GM12878 (cell line): ENCODE results near the gene ABCA4. TPM values are rescaled to one million over a fixed set of nuclear protein-coding genes. Genes with fewer than 3 reads are reported as not detected.

Experiments
- ATAC-seq: fragments of 200-7000 bp; cut with Tn5 transposase; 3 replicates; pipeline ENCODE4 v1.9.1; 2020; ENCODE audit warnings: mild to moderate bottlenecking, moderate library complexity
- BruUV-seq: library from RNA; stranded (reverse); fragments of 400-500 nt; replicated peaks from 2 replicates; lab custom pipeline; 2021; lab: Mats Ljungman, UMichigan
- CTCF ChIA-PET: fragments of 300-600 bp; sonication (Branson Sonifier 250); formaldehyde crosslinking; extraction: SDS; loops from one replicate; lab custom pipeline; 2021; ENCODE audit warnings: inconsistent platforms; lab: Yijun Ruan, JAX
- POLR2A ChIA-PET: fragments of 350-600 bp; formaldehyde crosslinking; extraction: SDS; loops from one replicate; lab custom pipeline; 2021; ENCODE audit warnings: inconsistent platforms; lab: Charles Lee
- RAD21 ChIA-PET: fragments of 300-600 bp; sonication (Branson Sonifier 250); formaldehyde crosslinking; loops from one replicate; lab custom pipeline; 2023; ENCODE audit warnings: antibody characterized with exemption; ENCODE audit not compliant: unreplicated experiment; lab: Charles Lee
- SMC1A ChIA-PET: fragments of 300-600 bp; sonication (Branson Sonifier 250); formaldehyde crosslinking; loops from one replicate; lab custom pipeline; 2023; ENCODE audit not compliant: unreplicated experiment, uncharacterized antibody; lab: Charles Lee
- DNase-seq: peaks from one replicate; pipeline ENCODE4 v3.0.0-alpha.2; 2011; ENCODE audit warnings: low read depth, low spot score
- FAIRE-seq: peaks from 3 replicates; lab custom pipeline; 2011; peaks lifted over from hg19 to GRCh38; lab: Jason Lieb, UNC
- H2AFZ ChIP-seq: 2 replicates; pipeline ENCODE4 v1.6.0; 2011; ENCODE audit warnings: low read depth, low read length, control low read depth; ENCODE audit not compliant: control insufficient read depth
- H3K27ac ChIP-seq: 2 replicates; pipeline ENCODE4 v1.5.1; 2011; ENCODE audit warnings: control low read depth; ENCODE audit not compliant: control insufficient read depth, insufficient read depth
- H3K27me3 ChIP-seq, 2 experiments: replicated peaks in 1 of 2; 2 replicates each; pipeline versions ENCODE4 v1.6.0 to v1.6.1; 2011; ENCODE audit warnings: low read length in 1 of 2; ENCODE audit not compliant: control insufficient read depth in 2 of 2, insufficient read depth in 2 of 2
- H3K36me3 ChIP-seq, 2 experiments: 2 replicates each; pipeline ENCODE4 v1.5.1; 2011; ENCODE audit warnings: low read length in 1 of 2; ENCODE audit not compliant: control insufficient read depth in 2 of 2, insufficient read depth in 2 of 2
- H3K4me1 ChIP-seq: 2 replicates; pipeline ENCODE4 v1.6.1; 2011; ENCODE audit warnings: mild to moderate bottlenecking, low read length, moderate library complexity, mixed read lengths; ENCODE audit not compliant: control insufficient read depth, insufficient read depth
- H3K4me2 ChIP-seq: 2 replicates; pipeline ENCODE4 v1.6.0; 2011; ENCODE audit warnings: control low read depth; ENCODE audit not compliant: control insufficient read depth, insufficient read depth
- H3K4me3 ChIP-seq: fragments of 200-600 bp; sonication (generic); 2 replicates; pipeline ENCODE4 v1.5.1; 2016
- H3K79me2 ChIP-seq: 2 replicates; pipeline ENCODE4 v1.6.0; 2011; ENCODE audit warnings: low read length; ENCODE audit not compliant: control insufficient read depth, insufficient read depth
- H3K9ac ChIP-seq: 2 replicates; pipeline ENCODE4 v1.8.0; 2011; ENCODE audit warnings: low read length, control low read depth, mixed read lengths; ENCODE audit not compliant: control insufficient read depth, insufficient read depth
- H3K9me3 ChIP-seq: replicated peaks from 3 replicates; pipeline ENCODE4 v1.5.1; 2011; ENCODE audit warnings: mild to moderate bottlenecking, low read length; ENCODE audit not compliant: control insufficient read depth, insufficient read depth
- H4K20me1 ChIP-seq: 2 replicates; pipeline ENCODE4 v1.6.0; 2011; ENCODE audit not compliant: control insufficient read depth, insufficient read depth
- JUND ChIP-seq: IDR thresholded peaks from 2 replicates; pipeline ENCODE4 v1.6.1; 2012; ENCODE audit warnings: low read depth, mild to moderate bottlenecking, low read length, improper control_type of control experiment, moderate library complexity
- MXI1 ChIP-seq: fragments of 150-350 bp; IDR thresholded peaks from 2 replicates; pipeline ENCODE4 v1.6.1; 2011; ENCODE audit warnings: low read depth, mild to moderate bottlenecking, inconsistent platforms, low read length, improper control_type of control experiment
- WRNIP1 ChIP-seq: IDR thresholded peaks from 2 replicates; pipeline ENCODE4 v1.6.1; 2011; ENCODE audit warnings: low read depth, low read length, improper control_type of control experiment, borderline replicate concordance
- ZBED1 ChIP-seq: IDR thresholded peaks from 2 replicates; pipeline ENCODE4 v1.6.1; 2016; ENCODE audit warnings: borderline replicate concordance
- ZNF622 ChIP-seq: fragments of 450-650 bp; IDR thresholded peaks from 2 replicates; pipeline ENCODE4 v1.6.1; 2017; ENCODE audit warnings: mild to moderate bottlenecking, inconsistent platforms
- WGBS: methylation state at CpG from one replicate; pipeline ENCODE4 v1.1.6; 2016; ENCODE audit warnings: low lambda C conversion rate; ENCODE audit not compliant: insufficient replicate concordance, insufficient coverage; ENCODE audit errors: missing lambda C conversion rate; 5-methylcytosine and 5-hydroxymethylcytosine counted together
- in situ Hi-C: fragments of 300-500 bp; cut with MboI; formaldehyde crosslinking; loops from 9 replicates; pipeline ENCODE4 v1.14.3; 2018; ENCODE audit warnings: mixed read lengths
- intact Hi-C: fragments of 100-400 bp; cut with micrococcal nuclease; formaldehyde crosslinking; loops from one replicate; pipeline ENCODE4 v1.14.2; 2022; ENCODE audit not compliant: unreplicated experiment
- polyA plus RNA-seq, 11 experiments: library from polyadenylated mRNA; depleted of rRNA in 4 of 11; unstranded in 6 of 11; stranded (reverse) in 5 of 11; fragments of >200 nt; fragmentation: Nextera tagmentation in 4 of 11; fragmentation: Illumina TruSeq in 1 of 11; extraction: Ambion mirVana in 4 of 11; extraction: Trizol in 1 of 11; gene quantifications; 1 replicate in 1 of 11; 2 replicates in 10 of 11; pipeline versions ENCODE4 v1.2.1 to v1.2.3, GENCODE V29; 2011 to 2016; ENCODE audit warnings: inconsistent platforms in 2 of 11, missing spikeins in 2 of 11, low read depth in 1 of 11
- total RNA-seq, 4 experiments: library from RNA; depleted of rRNA in 3 of 4; stranded (reverse); fragments of >200 nt in 3 of 4; fragmentation: Illumina TruSeq in 1 of 4; extraction: Trizol in 1 of 4; gene quantifications; 2 replicates each; pipeline versions ENCODE4 v1.2.1 to v1.2.3, GENCODE V29; 2013 to 2021
- TF ChIP-seq, protein P1 (sequence below): IDR thresholded peaks from 2 replicates; pipeline ENCODE4 v1.6.1; 2012; ENCODE audit warnings: mild to moderate bottlenecking, low read depth, low read length
- TF ChIP-seq, protein P2 (sequence below): fragments of 450-650 bp; IDR thresholded peaks from 2 replicates; pipeline ENCODE4 v1.6.1; 2014; ENCODE audit warnings: mild to moderate bottlenecking
- TF ChIP-seq, protein P3 (sequence below): fragments of 450-650 bp; IDR thresholded peaks from 2 replicates; pipeline ENCODE4 v1.6.1; 2017; ENCODE audit warnings: antibody characterized with exemption, mild to moderate bottlenecking, moderate library complexity

The ABCA4 gene
- total and polyA plus RNA-seq, 10 of the 15 experiments (the other 5 are each of a cell fraction or from before 2014, with no cell fraction given) = 0.03 to 0.28 (median 0.11) TPM; not detected in 3

DNA sequence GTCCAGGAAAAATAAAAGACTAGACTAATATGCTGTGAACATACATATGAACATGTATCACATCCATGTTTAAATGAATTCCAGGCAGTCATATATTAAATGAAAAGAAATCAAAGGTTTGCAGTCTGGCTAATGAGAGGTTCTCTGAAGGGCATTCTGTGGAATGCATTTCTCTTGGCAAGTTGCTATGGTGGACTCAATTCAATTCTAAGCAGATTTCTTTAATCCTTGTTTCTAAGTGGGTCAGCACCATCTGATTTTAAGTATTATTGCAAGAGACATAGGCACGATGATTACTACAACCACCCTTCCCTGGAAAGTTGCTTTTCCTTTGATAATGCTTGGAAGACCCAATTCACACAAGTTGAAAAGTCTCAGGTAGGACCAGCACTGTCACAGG lies 23.9 kb upstream of the ABCA4 start:
- H3K27ac ChIP-seq = no peak overlapping the region
- in situ Hi-C loops = no loop called here
- FAIRE-seq = no peak

More for the DNA sequence above, 23.9 kb upstream of the ABCA4 start:
- no peak overlapping the region for H3K9ac ChIP-seq
- RAD21 ChIA-PET = no interaction called here
- no peak overlapping the region for H2AFZ ChIP-seq
- POLR2A ChIA-PET = no interaction called here
- no peak for DNase-seq
- TF ChIP-seq, protein P1, sequence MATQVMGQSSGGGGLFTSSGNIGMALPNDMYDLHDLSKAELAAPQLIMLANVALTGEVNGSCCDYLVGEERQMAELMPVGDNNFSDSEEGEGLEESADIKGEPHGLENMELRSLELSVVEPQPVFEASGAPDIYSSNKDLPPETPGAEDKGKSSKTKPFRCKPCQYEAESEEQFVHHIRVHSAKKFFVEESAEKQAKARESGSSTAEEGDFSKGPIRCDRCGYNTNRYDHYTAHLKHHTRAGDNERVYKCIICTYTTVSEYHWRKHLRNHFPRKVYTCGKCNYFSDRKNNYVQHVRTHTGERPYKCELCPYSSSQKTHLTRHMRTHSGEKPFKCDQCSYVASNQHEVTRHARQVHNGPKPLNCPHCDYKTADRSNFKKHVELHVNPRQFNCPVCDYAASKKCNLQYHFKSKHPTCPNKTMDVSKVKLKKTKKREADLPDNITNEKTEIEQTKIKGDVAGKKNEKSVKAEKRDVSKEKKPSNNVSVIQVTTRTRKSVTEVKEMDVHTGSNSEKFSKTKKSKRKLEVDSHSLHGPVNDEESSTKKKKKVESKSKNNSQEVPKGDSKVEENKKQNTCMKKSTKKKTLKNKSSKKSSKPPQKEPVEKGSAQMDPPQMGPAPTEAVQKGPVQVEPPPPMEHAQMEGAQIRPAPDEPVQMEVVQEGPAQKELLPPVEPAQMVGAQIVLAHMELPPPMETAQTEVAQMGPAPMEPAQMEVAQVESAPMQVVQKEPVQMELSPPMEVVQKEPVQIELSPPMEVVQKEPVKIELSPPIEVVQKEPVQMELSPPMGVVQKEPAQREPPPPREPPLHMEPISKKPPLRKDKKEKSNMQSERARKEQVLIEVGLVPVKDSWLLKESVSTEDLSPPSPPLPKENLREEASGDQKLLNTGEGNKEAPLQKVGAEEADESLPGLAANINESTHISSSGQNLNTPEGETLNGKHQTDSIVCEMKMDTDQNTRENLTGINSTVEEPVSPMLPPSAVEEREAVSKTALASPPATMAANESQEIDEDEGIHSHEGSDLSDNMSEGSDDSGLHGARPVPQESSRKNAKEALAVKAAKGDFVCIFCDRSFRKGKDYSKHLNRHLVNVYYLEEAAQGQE = no peak
- TF ChIP-seq, protein P2, sequence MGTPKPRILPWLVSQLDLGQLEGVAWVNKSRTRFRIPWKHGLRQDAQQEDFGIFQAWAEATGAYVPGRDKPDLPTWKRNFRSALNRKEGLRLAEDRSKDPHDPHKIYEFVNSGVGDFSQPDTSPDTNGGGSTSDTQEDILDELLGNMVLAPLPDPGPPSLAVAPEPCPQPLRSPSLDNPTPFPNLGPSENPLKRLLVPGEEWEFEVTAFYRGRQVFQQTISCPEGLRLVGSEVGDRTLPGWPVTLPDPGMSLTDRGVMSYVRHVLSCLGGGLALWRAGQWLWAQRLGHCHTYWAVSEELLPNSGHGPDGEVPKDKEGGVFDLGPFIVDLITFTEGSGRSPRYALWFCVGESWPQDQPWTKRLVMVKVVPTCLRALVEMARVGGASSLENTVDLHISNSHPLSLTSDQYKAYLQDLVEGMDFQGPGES = no peak
- TF ChIP-seq WRNIP1 (no peak), ZBED1 (no peak), ZNF622 (no peak), JUND (no peak), MXI1 (no peak)
- TF ChIP-seq, protein P3, sequence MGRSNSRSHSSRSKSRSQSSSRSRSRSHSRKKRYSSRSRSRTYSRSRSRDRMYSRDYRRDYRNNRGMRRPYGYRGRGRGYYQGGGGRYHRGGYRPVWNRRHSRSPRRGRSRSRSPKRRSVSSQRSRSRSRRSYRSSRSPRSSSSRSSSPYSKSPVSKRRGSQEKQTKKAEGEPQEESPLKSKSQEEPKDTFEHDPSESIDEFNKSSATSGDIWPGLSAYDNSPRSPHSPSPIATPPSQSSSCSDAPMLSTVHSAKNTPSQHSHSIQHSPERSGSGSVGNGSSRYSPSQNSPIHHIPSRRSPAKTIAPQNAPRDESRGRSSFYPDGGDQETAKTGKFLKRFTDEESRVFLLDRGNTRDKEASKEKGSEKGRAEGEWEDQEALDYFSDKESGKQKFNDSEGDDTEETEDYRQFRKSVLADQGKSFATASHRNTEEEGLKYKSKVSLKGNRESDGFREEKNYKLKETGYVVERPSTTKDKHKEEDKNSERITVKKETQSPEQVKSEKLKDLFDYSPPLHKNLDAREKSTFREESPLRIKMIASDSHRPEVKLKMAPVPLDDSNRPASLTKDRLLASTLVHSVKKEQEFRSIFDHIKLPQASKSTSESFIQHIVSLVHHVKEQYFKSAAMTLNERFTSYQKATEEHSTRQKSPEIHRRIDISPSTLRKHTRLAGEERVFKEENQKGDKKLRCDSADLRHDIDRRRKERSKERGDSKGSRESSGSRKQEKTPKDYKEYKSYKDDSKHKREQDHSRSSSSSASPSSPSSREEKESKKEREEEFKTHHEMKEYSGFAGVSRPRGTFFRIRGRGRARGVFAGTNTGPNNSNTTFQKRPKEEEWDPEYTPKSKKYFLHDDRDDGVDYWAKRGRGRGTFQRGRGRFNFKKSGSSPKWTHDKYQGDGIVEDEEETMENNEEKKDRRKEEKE = no peak
- SMC1A ChIA-PET = no interaction called here
- H3K9me3 ChIP-seq = no peaks in the 10 kb centered on the region
- H3K27me3 ChIP-seq = no peaks in the 10 kb centered on the region; a peak in 1 of 4 replicates
- intact Hi-C loops = no loop called here
- no peak for ATAC-seq
- H3K79me2 ChIP-seq = no peaks in the 10 kb centered on the region
- 40% methylated on average over 1 of the region's 1 CpG for WGBS
- no peaks in the 10 kb centered on the region for H3K4me1 ChIP-seq
- H3K36me3 ChIP-seq = no peaks in the 10 kb centered on the region
- no peaks in the 10 kb centered on the region for H4K20me1 ChIP-seq
- BruUV-seq = no TSS peak
- CTCF ChIA-PET = interaction anchor here (0.6 to 1.1 kb wide), 2 partner anchors 10 to 123 kb away, joined by 3 read pairs; no protein-coding TSS in a partner anchor
- H3K4me2 ChIP-seq = no peak overlapping the region
- H3K4me3 ChIP-seq = no peak overlapping the region
